ENCODE measurements around the gene UPK2.

Gene UPK2

DNA sequence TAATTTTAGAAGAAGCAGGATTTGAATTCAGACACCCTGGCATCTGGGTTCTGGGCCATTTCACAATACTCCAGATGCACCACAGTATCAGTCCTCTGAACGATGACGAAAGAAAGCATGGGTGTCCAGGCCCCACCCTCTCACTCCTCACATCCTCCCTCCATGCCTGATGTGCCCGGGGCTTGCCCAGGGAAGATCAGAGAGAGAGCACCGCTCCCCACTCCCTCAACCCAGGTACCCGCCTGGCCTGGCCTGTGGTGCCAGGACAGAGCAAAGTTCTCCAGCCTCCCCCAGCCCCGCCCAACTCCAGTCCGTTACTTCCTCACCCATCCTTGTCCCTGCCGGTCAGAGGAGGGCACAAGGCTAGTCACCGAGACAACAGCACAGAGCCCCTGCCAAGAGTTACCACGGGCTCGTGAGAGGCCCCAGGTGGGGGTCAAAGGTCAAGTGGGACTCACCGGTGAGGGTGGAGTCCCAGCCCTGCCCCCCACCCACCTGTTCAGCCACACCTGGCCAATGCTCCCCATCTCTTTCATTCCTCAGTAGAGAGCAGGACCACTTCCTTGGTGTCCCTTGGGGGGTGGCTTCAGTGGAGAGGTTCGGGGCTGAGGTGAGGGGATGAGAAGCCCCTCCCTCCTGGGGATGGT, 38.5 kb upstream of the UPK2 start:
- no peak for DNase-seq (ENCODE audit: low spot score)

DNA sequence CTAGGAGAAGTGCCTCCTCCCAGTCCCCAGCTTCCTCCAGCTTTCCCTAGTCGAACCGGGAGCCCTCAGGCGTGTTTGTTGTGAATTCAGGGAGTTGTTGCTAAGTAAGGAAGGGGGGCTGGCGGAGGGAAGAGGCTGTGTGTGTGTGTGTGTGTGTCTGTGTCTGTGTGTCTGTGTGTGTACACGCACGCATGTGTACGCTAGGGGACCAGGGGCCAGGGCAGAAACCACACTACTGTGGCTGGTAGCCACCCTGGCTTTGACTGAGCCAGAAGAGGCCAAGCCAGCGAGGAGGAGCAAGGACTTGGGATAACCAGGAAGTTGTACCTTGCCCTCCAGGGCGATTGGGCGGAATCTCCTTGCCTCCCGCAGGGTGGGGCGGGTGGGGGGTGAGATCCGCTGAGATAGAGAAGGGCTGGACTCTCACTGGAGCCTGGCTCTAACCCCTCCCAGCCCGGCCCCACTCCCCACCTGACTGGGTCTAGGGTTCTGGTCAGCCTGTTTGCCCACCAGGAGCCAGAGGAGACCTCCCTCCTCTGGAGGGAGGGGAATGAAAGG, 37.9 kb upstream of the UPK2 start:
- no peak for DNase-seq (ENCODE audit: low spot score)

DNA sequence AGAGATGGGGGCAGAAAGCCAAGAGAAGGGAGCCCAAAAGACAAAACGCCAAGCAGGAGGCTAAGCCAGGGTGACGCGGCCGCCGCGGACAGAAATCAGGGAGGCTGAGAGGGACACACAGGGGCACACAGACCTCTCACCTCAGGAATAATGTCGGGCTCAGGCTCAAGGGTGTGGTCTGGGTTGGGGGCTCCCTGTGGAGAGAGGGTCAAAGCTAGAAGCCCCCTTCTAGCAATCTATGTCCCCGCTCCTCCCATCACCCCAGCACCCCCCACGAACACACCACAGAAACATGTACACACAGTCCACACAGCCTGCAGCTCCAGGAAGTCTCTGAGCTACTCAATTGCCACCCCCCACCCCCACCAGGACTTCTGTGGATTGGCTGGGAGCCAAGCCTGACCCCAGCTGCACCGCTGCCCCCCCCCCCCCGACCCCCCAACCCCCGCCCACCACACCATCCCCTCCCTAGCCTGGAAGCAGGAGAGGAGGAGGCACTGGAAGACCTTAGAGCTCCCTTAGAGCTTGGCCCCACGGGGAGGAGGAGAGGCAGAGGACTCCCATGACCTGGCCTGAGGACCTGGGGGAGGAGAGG, 37.3 kb upstream of the UPK2 start:
- DNase-seq (ENCODE audit: low spot score) = no peak

DNA sequence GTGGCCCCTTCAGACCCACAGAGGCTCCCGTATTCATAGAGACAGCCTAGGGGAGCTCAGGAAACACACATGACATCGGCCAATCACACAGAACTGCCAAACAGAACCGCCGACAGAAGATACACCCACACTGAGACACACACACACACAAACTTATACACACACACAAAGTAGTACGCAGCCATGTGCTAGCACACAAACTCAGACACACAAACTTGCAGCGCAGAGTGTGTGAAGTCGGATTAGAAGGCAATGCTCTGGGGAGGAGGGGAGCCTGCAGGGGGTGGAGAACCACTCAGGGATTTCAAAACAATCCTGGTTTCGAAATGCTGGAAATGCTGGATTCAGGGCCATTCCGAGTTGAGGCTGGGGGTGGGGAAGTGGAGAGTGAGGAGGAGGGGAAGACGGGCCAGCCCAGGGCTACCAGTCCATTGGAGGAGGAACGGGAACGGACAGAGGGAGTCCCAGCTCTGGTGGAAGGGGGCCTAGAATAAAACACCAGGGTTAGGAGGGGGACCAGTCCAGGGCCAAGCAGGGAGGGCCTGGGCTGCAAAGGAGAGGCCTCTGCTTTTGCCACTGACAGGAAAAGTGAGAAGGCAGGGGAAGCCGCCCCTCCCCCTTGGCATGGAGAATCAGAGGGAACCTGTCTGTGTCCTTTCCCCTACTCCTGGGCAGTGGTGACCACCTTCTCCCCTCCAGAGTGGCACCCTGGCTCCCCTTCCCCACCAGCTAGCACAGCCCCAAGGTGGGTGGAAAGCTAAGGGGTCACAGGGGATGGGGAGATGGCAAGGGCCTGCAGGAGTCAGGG, 34.8 kb upstream of the UPK2 start:
- no peak for DNase-seq (ENCODE audit: low spot score)

DNA sequence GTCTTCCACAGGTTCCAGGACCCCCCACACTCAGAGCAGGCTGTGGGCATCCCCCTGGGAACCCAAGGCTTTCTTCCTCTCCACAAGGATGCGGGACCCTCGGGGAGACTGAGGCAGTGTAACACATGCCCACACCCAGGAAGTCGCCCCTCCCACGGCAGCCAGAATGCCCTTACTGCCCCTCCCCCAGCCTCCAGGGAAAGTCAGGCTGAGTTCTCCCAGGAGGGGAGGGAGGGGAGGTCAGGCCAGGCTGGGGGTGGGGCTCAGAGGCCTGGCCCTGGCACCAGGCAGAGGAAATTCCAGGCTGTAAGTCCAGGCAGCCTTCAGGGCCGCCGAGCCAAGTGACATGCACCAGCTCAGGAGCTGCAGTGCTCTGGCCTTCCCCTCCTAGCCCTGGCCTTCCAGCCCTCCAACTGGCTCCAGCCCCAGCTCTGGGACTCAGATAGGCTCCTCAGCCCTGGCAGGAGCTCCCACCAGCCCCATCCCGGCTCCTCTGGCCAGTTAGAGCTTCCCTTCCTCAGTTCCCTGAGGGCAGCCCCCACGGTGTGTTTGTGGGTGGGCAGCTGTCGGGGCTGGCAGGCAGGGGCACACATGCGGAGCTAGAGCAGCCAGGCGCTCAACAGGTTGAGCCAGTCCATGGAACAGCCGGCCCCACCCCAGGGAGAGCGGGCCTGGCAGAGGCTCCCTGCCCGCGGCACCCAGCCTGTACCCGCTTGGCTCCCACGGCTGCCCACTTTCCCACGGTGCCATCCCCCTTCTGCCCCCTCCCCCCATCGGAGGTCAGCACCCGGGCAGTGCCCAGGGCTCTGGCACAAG, 34.0 kb upstream of the UPK2 start:
- peak; percentile 62 for DNase-seq (ENCODE audit: low spot score)

DNA sequence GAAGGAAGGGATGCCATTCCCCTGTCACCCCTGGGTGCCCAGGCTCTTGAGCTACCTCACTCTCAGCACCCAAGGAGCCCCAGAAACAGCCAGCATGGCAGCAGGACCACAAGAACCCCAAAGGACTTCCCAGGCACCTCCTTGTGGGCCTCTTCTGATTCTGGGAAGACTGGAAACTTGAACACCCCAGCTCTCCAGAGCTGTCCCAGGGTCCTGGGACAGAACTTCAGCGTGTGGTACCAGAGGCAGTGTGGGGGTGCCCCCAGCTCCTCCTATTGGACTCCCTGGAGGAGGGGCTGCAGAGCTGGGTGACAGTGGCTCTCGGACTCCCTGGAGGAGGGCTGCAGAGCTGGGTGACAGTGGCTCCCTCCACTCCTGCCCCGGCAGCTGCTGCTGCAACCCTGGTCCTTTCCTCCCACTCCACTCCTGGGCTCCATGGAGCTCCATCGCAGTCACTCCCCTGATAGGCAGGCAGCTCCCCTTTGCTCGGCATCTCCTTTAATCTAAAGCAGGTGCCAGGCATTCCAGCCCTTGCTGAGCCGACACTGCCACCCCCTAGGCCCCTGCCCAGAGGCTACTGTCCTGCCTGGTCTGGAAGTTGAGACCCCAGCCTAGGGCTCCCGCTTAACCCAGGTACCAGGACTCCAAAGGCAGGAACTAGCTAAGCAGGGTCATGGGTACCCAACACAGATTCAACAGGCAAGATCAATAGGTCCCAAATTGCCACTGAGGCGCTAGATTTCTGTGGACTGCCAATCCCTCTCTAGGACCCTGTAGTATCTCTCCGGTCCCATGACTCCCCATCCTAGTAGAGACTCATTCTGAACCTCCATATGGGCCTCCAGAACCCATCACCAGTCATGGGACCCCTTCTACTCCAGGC, 33.1 kb upstream of the UPK2 start:
- DNase-seq (ENCODE audit: low spot score) = no peak

DNA sequence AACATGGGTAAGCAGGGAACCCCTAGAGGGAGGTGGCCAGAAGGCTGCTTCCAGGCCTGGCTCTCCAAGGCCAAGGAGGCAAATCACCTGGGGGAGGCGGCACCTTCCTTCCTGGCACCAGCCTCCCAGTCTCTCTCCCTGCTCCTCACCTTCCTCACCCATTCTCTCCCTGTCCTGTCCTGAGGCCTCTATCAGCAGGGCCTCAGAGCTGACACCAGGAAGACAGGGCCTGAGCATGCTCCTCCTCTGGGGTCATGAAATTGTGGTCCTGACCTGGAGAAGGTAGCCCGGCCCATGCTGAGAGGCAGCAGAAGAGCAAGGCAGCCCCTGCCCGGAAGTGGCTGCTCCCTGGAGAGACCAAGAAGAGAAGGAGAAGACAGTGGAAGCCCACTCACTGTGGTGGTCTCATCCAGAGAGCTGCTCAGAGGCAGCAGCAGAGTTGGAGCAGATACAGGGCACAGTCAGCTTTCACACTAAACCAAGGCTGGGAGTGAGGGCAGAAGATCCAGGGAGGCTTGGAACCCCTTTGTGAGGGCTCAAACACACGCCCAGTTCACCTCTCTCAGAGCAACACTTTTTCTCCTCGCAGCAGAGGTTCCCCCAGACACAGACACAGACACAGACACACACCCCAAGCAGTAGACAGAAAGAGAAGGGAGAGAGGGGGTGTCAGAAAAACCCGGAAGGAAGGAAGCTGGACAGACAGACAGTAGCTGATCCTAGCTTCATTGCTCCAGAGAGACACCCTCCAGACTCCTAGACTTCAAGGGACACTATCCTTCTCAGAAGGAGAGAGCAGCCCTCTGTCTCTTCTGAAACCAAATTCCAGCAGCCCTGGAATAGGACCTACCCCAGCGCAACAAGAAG, 32.1 kb upstream of the UPK2 start:
- DNase-seq (ENCODE audit: low spot score) = no peak

DNA sequence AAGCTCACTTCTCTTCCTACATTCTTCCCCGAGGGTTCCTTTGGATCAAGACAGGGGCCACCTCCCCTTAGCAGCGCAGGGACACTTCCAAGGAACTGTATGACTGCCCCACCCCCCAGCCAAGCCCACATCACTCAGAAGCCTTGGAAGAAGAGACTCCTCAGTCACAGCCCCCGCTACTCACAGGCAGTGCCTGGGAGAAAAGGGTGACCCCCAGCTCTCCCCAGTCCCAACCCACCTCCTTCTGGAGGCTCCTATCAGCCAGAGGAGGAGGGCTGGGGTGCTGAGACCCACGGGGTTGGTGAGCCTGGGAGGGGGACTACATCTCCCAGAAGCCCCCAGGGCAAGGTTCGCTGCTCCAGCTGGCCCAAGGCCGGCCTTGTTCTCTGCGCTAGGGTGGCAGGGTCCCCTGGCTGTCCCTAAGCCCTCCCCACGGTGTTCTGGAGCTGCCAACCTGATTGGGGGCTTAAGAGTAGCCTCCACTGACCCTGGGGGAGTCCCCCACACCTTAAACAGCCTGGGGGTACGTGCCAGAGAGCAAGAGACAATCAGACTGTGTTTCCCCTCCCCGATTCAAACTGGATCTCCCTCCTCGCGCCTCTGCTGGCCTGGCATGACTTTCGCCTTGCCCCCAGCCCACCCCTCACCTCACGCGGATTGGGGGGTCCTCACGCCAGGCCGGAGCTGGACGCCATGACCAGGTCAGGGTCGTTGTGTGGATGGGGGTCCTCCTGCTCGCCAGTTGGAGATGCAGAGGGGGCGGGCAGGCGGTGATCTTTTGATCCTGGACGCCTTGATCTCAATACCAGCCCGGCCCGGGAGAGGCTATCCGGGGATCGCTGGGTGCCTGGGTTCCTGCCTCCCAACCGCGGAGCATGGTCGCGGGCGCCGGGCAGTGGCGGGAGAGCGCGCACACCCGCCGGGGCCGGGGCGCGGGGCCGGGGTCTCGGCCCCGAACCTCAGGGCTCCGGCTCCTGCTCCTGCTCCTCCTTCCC, 31.2 kb upstream of the UPK2 start:
- no peak for DNase-seq (ENCODE audit: low spot score)

DNA sequence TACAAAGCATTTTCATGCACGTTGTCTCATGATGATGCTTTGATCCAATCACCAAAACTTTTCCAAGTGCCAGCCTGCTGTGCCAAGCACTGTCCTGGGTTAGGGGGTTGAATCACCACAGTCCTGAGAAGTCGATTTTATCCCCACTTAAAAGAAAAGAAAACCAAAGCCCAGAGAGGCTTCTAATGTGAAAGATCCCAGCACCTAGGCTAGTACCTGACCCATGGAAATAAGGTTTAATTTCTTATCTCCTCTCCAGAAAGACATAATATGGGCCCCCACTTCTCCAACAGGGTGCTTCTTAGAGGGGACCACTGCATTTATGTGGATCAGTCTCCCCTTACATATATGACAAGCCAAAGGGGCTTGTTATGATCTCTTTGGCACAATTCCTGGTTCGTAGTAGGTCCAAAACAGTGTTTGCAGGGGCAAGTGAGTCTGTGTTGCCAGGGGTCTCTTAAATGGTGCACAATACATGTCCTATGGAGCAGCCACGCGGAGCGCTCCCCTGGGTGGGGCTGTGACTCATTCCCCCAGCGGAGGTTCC, 28.5 kb upstream of the UPK2 start:
- DNase-seq (ENCODE audit: low spot score) = no peak

DNA sequence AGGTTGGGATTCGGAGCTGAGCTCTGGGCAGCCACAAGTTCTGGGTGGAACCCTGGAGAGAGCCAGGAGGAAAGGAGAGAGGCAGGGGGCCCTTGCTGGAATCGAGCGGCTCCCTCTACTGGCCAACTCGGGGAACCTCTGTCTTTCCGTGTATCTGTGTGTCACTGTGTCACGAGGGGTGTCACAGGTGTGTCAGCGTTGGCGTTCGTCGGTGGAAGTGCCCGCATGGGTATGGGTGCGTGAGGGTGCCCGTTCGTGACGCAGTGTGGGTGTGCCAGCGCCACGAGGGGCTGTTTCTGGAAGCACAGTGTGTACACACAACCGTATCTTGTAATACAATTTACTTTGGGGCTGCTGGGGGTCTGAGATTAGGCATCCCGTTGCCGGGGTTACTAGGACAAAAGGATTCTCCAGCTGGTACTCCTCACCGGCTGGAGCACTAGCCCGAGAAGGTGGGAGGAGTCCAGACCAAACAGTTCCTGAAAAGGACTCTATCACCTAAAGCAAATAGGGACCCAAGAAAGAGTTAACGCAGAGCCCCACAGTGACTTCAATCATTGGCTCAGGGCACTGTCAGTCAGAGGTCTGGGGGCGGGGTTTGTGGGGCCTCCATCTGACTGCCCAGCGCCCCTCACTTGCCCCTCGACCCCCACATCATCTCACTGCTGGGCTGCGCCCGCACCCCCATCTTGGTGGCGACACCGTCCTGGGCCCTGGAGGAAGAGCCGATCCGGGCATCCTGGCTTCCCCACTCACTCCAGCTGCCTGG, 27.8 kb upstream of the UPK2 start:
- peak; percentile 77 for DNase-seq (ENCODE audit: low spot score)

DNA sequence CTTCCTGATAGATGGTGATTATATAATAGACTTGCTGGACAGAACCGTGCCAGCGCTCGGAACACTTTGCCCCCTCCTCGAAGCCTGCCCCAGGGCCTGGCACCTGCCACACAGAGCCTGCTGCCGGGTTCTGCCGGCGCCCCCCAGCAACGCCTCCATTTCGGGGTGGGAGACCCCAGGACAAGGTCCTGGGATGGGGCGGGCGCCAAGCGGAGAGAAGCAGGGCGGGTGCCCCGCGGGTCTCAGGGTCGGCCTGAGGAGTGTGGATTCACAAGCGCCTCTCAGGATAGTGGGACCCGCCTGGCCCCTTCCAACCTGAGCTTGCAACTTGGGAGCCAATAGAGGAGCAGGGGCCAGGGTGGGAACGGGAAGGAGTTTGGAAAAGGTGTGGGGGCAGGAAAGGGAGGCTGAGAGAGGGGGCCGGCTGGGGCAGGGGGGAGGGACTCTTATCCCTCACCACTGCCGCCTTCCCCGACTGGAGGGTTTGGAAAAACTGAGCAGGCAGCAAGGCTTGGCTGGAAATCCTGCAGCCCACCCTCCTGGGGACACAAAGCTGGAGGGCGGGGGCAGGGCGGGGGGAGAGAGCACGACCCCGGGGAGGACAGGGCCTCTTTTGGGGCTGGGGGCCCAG, 27.1 kb upstream of the UPK2 start:
- no peak for DNase-seq (ENCODE audit: low spot score)

DNA sequence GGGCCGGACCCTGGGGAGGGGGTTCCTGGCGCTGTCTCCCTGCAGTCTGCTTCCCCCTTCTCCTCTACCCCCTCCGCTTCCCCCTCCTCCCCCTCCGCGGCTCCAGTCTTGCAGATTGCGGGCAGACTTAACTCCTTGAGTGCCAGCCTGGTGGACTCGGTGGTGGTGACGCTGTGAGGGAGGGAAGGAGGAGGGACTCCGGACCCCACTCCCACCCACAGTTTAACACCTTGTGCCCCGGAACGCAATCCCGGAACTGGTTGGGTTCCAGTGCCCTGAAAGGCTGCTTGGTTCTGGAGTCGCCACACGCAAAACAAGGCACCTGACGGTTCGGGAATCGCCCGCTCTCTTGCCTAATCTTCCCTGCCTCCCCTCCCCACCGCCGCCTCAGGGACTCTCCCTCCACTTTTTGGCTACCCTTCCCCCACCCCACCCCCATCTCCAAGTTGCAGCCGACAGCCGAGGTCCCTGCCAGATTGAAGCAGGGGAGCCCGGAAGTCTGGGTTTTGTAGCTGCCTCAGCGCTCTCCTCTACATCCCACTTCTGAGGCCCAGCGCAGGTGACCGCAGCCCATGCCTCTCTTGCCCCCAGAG, 26.5 kb upstream of the UPK2 start:
- peak; percentile 76 for DNase-seq (ENCODE audit: low spot score)

DNA sequence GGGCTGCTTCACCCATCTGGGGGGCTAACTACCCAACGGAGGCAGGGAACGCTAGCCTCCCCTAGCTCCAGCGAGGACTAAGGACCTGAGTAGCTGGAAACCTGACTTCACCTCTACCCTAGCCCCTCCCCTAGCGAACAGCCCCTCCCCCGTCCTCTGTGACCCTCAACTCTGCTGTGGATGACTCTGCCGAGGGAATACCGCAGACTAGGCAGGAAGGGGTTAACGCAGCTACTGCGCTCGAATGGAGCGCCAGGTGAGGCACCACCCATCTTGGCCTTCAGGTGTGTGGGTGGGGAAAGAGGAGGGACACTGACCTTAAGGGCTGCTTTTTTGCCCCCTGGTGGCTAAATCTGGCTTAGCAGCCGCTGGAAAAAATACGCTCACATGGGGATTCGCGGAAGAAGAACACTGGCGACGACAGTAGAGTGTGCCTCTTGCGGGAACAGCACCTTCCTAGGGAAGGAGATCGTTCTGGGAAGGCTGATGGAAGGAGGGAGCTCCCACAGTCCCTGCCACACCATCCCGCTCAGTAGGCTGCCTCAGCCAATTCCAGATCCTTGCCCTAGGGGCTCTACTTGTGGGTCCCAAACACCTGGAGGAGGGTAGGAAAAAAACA, 25.9 kb upstream of the UPK2 start:
- peak; percentile 92 for DNase-seq (ENCODE audit: low spot score)

DNA sequence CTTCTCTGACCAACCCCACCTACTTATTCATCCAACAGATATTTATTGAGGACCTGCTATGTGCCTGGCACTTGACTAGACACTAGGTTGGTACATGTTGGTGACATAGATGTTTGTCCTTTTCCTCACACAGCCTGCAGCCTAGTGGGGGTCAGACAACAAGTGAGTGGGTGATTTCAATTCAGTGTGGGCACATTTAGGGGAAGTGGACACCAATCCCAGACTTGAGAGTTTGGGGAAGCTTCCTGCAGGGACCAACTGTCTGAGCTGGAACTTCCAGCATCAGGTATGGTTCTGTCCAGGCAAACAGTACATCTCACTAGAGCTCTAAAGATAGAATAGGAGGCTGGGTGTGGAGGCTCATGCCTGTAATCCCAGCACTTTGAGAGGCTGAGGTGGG, 24.5 kb upstream of the UPK2 start:
- DNase-seq (ENCODE audit: low spot score) = no peak

DNA sequence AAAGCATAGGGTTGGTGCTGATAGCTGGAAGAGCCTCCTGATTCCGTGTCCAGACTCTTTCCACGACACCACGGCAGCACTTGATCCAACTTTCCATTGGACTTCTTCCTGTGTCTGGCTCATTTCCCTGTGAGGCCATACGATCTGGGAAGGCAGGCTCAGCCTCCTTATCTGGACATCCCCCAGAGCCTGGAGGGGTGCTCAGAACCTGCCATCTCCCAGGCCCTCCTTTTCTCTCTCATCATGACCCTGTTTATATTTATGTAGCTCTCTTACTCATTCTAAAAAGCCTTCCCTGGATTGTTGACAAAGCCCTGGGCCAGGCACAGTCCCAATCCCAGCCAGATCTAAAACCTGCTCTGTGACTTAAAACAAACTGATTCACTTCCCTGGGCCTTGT, 22.6 kb upstream of the UPK2 start:
- DNase-seq (ENCODE audit: low spot score) = no peak

DNA sequence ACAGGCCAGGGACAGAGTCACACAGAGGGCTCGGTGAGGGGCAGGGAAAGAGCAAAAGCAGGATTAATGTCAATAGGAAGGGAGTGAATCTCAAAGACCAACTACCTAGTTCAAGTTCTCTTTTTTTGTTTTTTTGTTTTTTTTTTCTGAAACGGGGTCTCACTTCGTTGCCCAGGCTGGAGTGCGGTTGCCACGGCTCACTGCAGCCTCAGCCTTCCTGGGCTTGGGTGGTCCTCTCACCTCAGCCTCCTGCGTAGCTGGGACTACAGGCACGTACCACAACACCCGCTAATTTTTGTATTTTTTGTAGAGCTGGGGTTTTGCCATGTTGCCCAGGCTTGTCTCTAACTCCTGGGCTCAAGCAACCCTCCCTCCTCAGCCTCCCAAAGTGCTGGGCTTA, 20.7 kb upstream of the UPK2 start:
- DNase-seq (ENCODE audit: low spot score) = no peak

All from iPS-NIHi11 (cell line).